COLO829 (cell line): ENCODE results near the gene KDM2A.
"Not testable (repeated sequence)": the region's sequence is repeated elsewhere in the genome, so short reads cannot be mapped to it uniquely, and the experiment has no call there.

Source experiments
- DNase-seq: peaks from one replicate; pipeline ENCODE4 v3.0.0; 2012; ENCODE audit warnings: low spot score

The KDM2A gene

DNA sequence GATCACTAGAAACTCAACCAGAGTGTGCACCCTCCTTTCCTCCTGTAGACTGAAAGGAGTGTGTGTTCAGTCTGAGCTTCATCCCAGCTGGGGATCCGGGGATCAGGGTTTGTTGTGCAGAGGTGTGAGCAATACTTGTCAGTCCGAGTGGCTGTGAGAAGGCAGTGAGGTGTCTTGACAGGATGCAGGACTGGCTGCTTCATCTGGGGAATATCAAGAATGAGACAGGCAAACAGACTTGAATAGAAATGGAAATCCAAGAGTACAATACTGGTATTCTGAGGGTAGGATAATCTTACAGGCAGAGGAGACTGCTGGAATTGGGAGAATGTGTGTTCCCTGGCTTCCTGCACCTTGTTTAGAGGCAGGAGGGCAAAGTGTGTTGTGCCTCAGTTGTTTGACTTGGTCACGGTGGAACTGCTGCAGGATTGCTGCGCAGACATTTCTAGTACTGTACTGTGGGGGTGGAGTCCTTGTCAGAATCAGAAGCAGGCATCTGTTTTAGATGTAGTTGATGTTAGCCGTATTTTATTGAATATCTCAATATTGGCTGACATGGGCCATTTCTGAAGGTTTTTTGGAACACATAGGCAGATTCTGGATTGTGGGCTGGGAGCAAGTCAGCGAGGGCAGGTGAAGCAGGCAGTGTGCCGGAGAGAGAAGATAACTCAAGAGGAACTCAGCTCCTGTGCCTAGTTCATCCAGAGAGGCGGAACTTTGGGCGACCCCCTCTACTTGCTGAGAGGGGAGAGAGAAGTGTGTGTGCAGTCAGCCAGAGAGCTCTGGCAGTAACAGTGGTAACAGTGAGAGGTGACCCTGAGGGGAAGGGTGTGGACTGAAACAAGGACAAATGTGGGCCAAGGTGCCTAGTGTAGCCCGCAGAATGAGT is 120.1 kb downstream of the KDM2A start:
- no peak for DNase-seq

GRCh38 chr11:67239783-67240575 is 120.9 kb downstream of the KDM2A start:
- peak; percentile 91 for DNase-seq

- DNase-seq, result peak; percentile 41
Measured at GRCh38 chr11:67240576-67241389, 121.7 kb downstream of the KDM2A start.

DNA sequence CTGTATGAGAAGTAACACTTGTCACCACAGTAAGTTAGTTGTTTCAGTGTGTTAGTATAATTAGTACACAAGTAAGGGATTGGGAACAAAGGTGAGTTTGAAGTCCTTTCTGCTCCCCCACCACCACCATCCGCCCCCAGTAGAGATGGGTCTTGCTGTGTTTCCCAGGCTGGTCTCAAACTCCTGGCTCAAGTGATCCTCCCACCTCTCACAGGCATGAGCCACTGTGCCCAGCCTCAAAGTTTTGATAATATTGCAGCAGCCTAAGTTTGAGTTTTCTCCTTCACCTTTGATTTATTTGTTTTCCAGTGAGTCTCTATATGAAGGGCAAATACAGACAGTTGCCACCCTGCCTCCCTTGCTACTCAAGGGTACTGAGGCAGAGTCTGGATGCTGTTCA is 123.5 kb downstream of the KDM2A start:
- DNase-seq, result no peak

DNA sequence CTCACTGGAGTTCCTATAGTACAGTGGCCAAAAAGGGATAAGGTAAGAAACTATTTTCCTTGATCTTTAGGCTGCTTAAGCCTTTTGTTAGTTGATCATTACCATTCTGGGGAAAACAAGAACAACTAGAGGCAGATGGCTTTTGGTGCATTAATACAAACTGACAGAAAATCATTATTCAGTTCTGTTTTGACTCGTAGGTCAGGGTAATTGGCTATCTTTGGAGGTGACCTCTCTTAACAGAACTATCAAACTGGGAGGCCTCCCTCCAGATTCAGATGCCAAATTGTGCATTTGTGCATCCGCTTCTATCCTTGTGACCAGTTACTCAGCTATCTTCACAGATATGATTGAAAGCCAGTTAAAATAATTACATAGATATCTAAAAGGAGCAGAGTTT is 124.0 kb downstream of the KDM2A start:
- no peak for DNase-seq

DNA sequence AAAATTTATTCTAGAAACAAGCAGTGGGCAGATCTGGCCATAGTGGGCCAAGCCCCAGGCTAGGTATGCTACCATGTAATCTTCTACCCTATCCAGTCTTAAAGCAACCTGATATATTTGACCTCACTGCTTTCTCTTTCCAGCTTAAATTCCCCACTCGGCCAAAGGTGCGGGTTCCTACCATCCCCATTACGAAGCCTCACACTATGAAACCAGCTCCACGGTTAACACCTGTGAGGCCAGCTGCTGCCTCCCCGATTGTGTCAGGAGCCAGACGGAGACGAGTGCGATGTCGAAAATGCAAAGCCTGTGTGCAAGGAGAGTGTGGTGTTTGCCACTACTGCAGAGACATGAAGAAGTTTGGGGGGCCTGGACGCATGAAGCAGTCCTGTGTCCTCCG is 126.0 kb downstream of the KDM2A start:
- no peak for DNase-seq

DNA sequence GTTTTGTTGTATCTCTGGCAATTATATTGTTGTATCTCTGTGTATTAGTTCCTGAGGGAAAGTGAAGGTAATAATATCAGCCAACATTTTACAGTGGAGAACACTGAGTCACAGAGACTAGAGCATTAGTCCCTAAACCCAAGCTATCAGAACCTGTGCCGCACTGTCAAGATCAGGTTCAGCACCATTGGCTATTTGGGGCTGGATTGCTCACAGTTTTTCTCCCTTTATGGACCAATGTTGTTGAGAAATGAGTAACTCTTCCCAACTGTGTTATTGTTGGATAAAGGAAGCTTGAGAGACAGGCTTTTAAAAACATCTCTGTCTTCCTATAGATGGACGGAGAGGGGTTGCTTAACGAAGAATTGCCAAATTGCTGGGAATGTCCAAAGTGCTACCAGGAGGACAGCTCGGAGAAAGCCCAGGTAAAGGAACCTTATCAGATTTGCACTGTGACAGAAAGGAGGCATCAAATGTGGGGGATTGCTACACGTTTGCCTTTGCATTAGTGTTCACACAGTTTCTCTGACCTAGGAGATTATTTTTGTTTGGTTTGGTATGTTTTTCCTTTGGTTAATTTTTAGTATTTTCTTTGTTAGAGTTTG is 129.0 kb downstream of the KDM2A start:
- DNase-seq, result no peak

DNA sequence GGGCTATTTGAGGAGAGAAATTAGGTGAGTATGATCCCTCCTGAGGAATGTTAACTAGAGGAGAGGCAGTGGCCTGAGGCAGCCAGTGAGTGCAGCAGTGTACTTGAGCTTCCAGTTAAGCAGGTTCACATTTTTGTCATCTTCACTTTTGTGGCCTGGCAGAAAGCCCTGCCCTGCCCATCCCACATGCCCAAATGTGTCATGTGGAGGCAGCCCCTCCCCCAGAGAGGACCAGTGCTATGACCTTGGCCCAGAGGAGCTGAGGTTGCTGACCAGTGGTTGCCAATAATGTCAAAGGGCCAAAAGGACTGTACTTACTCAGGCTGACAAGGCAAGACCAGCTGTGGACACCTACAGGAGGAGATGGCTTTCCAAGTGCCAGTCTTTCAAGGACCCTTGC is 129.6 kb downstream of the KDM2A start:
- no peak for DNase-seq

DNA sequence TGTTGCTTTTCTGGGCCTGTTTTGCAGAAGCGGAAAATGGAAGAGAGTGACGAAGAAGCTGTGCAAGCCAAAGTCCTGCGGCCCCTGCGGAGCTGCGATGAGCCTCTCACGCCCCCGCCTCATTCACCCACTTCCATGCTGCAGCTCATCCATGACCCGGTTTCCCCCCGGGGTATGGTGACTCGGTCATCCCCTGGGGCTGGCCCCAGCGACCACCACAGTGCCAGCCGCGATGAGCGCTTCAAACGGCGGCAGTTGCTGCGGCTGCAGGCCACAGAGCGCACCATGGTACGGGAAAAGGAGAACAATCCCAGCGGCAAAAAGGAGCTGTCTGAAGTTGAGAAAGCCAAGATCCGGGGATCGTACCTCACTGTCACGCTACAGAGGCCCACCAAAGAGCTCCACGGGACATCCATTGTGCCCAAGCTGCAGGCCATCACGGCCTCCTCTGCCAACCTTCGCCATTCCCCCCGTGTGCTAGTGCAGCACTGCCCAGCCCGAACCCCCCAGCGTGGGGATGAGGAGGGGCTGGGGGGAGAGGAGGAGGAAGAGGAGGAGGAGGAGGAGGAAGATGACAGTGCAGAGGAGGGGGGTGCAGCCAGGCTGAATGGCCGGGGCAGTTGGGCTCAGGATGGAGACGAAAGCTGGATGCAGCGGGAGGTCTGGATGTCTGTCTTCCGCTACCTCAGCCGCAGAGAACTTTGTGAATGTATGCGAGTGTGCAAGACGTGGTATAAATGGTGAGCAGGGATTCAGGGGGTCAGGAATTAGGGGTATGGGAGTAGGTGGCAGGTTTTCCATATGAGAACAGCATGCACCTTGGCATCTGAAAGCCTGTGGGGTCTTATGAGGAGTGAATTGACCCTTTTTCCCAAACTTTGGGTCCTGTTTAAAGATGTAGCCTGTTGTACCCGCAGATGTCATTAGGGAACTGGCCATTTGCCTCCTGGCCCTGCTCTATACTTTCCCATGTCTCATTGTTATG is 131.3 kb downstream of the KDM2A start:
- no peak for DNase-seq

GRCh38 chr11:67251841-67252240 is 132.8 kb downstream of the KDM2A start:
- DNase-seq, result no peak

- peak; percentile 52 for DNase-seq
Measured at GRCh38 chr11:67252831-67253239, 133.8 kb downstream of the KDM2A start.

- DNase-seq, result no peak
Measured at GRCh38 chr11:67253872-67254624, 135.0 kb downstream of the KDM2A start.

DNA sequence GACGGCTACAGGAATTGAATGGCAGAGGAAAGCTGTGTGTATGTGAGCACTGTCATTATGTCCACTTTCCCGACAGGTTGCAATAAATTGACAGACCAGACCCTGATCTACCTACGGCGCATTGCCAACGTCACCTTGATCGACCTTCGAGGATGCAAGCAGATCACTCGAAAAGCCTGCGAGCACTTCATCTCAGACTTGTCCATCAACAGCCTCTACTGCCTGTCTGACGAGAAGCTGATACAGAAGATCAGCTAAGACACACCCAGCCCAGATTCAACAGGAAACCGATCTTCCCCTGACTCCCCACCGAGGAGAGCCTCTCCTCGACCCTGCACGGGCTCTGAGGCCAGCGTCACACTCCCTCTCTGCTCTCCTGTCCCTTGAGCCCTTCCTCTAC is 135.7 kb downstream of the KDM2A start:
- no peak for DNase-seq

DNA sequence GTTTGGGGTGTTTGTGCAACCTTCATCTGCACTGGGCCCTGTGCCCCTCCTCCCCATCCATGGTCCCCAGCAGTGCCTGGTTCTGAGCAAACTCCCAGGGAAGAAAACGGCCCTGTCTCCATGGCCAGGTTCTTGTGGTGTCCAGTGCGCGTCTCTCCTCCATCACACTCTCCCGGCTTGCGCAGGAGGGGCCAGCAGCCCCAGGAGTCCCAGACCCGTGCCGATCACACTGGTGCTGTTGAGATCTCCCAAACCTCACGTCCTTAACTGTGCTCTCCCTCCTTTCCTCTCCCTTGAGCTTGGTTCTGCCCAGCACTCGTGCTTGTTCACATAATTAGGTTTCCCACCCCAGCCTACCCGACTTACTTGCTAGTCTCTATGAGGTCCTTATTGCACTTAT is 136.3 kb downstream of the KDM2A start:
- DNase-seq, result no peak

DNA sequence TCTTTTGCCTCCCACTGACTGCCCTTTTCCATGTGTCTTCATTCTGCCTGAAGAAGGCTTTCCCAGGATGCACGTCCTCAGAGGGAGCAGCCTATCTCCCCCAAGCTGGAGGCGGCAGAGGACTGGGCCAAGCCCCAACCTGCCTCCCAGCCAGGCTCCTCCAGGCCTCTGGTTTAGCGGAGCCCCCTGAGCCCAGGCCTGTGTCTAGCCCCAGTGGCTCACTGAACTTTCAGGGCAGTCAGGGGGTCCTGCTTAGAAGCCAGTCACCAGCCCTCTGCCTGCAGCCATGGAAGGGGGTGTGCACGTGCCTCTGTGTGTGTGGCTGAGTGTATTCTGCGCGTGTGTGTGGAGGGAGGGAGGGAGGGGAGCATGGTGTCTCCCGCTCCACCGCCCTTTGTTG is 136.8 kb downstream of the KDM2A start:
- DNase-seq, result no peak

- DNase-seq, result no peak
Measured at GRCh38 chr11:67256477-67257135, 137.5 kb downstream of the KDM2A start.

- no peak for DNase-seq
Measured at GRCh38 chr11:67260406-67260805, 141.3 kb downstream of the KDM2A start.

GRCh38 chr11:67260885-67261639 is 142.0 kb downstream of the KDM2A start:
- not testable (repeated sequence) for DNase-seq

DNA sequence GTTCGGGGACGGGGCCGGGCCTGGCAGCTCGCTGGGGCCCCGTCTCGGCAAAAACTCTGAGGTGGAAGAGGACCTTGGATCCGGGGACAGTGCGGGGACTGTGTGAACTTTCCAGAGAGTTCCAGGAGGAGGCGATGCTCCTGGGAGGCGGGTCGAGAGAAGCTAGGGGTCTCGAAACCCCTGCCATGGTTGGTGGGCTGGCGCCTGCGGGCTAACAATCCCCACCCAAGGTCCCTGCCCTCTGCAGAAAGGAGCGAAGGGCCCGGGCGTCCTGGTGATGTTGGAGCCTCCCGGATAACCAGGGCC is 142.5 kb downstream of the KDM2A start:
- DNase-seq, result no peak
